Glutamatergic neuron (in vitro differentiated cells): ENCODE results near the gene NOD2. TPM values are rescaled to one million over a fixed set of nuclear protein-coding genes. Genes with fewer than 3 reads are reported as not detected.

Experiments
- DNase-seq: peaks from one replicate; pipeline ENCODE4 v3.0.0; 2022
- H3K27ac Mint-ChIP-seq: one replicate; pipeline ENCODE4 v1.8.0; 2020; ENCODE audit warnings: mild to moderate bottlenecking, mixed read lengths, inconsistent platforms; ENCODE audit not compliant: unreplicated experiment
- H3K27me3 Mint-ChIP-seq: one replicate; pipeline ENCODE4 v1.8.0; 2020; ENCODE audit warnings: mild to moderate bottlenecking, moderate library complexity, mixed read lengths, inconsistent platforms; ENCODE audit not compliant: unreplicated experiment
- H3K36me3 Mint-ChIP-seq: one replicate; pipeline ENCODE4 v1.8.0; 2020; ENCODE audit warnings: mild to moderate bottlenecking, mixed read lengths, inconsistent platforms; ENCODE audit not compliant: unreplicated experiment
- H3K4me1 Mint-ChIP-seq: one replicate; pipeline ENCODE4 v1.8.0; 2020; ENCODE audit warnings: mild to moderate bottlenecking, low read depth, mixed read lengths, inconsistent platforms; ENCODE audit not compliant: unreplicated experiment
- H3K4me3 Mint-ChIP-seq: one replicate; pipeline ENCODE4 v1.8.0; 2020; ENCODE audit warnings: mild to moderate bottlenecking, mixed read lengths, inconsistent platforms; ENCODE audit not compliant: unreplicated experiment
- H3K9me3 Mint-ChIP-seq: one replicate; pipeline ENCODE4 v1.8.0; 2020; ENCODE audit warnings: mild to moderate bottlenecking, moderate library complexity, mixed read lengths, inconsistent platforms; ENCODE audit not compliant: unreplicated experiment
- total RNA-seq: library from RNA; stranded (reverse); fragmentation: NEBNext Ultra II Directional; extraction: Animal tissue kit (Norgen Biotek cat#: 25700); gene quantifications from one replicate; pipeline ENCODE4 v1.2.1, GENCODE V29; 2021; ENCODE audit not compliant: unreplicated experiment
- TF ChIP-seq, protein P1 (sequence below): fragments of 200-600 bp; sonication (generic); IDR thresholded peaks from one replicate; pipeline ENCODE4 v1.5.0; 2021; ENCODE audit not compliant: partially characterized antibody, unreplicated experiment

The NOD2 gene
- total RNA-seq, 1 donor from 2014 or later = 0.34 TPM

DNA sequence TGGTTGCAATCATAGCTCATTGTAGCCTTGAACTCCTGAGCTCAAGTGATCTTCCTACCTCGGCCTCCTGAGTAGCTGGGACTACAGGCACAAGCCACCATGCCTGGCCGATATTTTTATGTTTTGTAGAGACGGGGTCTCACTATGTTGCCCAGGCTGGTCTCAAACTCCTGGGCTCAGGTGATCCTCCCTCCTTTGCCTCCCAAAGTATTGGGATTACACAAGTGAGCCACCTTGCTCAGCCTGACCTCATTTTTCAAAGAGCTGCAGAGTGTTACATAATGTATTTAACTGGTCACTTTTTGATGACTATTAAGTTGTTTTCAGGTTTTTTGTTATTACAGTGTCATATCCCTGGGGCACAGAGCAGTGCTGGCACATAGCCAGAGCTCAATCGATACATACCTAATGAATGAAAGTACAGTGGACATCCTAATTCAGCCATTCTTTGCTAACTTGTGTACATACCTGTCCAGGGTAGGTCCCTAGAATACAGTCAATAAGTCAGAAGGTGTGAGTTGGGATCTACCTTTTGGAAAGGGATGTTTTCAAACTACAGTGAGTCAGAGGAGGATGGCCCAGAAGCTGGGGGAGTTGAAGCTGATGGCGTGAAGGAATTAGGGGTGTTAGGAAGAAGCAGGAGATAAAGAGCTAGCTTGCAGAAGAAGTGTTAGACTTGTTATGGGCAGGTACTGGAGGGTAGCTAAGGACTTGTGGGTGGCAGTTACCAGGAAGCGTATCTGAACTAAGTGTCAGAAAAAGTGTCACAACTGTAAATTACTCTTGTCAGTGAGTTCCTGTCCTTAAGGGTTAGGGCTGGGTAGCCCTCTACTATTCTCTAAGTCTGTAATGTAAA lies 28.4 kb downstream of the NOD2 start:
- no peaks in the 10 kb centered on the region for H3K9me3 Mint-ChIP-seq
- H3K4me1 Mint-ChIP-seq = no peaks in the 10 kb centered on the region
- peaks cover 3% of the 10 kb centered on the region for H3K27me3 Mint-ChIP-seq
- no peak overlapping the region for H3K27ac Mint-ChIP-seq
- TF ChIP-seq, protein P1, sequence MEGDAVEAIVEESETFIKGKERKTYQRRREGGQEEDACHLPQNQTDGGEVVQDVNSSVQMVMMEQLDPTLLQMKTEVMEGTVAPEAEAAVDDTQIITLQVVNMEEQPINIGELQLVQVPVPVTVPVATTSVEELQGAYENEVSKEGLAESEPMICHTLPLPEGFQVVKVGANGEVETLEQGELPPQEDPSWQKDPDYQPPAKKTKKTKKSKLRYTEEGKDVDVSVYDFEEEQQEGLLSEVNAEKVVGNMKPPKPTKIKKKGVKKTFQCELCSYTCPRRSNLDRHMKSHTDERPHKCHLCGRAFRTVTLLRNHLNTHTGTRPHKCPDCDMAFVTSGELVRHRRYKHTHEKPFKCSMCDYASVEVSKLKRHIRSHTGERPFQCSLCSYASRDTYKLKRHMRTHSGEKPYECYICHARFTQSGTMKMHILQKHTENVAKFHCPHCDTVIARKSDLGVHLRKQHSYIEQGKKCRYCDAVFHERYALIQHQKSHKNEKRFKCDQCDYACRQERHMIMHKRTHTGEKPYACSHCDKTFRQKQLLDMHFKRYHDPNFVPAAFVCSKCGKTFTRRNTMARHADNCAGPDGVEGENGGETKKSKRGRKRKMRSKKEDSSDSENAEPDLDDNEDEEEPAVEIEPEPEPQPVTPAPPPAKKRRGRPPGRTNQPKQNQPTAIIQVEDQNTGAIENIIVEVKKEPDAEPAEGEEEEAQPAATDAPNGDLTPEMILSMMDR = no peak
- DNase-seq = no peak
- peaks cover 8% of the 10 kb centered on the region for H3K36me3 Mint-ChIP-seq
- no peak overlapping the region for H3K4me3 Mint-ChIP-seq

DNA sequence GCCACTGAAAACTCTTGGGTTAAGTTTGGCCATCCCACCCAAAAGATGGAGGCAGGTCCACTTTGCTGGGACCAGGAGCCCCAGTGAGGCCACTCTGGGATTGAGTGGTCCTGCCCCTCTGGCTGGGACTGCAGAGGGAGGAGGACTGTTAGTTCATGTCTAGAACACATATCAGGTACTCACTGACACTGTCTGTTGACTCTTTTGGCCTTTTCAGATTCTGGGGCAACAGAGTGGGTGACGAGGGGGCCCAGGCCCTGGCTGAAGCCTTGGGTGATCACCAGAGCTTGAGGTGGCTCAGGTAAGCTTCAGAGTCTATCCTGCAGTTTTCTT lies 29.0 kb downstream of the NOD2 start:
- H3K27me3 Mint-ChIP-seq = peaks cover 3% of the 10 kb centered on the region
- no peak overlapping the region for H3K4me3 Mint-ChIP-seq
- no peaks in the 10 kb centered on the region for H3K4me1 Mint-ChIP-seq
- H3K27ac Mint-ChIP-seq = no peak overlapping the region
- TF ChIP-seq, protein P1 = no peak
- H3K9me3 Mint-ChIP-seq = no peaks in the 10 kb centered on the region
- peaks cover 8% of the 10 kb centered on the region for H3K36me3 Mint-ChIP-seq
- no peak for DNase-seq

DNA sequence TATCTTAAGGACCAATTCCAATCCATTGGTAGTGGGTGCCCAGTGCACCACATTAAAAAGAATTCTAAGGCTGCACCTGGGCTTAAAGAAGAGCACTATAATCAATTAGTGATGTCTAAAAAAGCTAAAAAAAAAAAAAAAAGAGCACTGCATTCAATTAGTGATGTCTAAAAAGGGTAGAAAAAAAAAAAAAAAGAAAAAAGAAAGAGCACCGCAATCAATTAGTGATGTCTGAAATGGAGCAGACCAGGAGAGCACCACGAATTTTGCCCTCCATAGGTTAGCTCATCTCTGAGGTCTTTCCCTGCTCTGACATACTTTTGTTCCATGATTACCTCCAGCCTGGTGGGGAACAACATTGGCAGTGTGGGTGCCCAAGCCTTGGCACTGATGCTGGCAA lies 29.6 kb downstream of the NOD2 start:
- Mint-ChIP-seq H3K27me3 (peaks cover 3% of the 10 kb centered on the region), H3K27ac (no peak overlapping the region), H3K9me3 (no peaks in the 10 kb centered on the region), H3K4me3 (no peak overlapping the region), H3K36me3 (peaks cover 7% of the 10 kb centered on the region), H3K4me1 (no peaks in the 10 kb centered on the region)
- no peak for DNase-seq
- TF ChIP-seq, protein P1 = no peak

DNA sequence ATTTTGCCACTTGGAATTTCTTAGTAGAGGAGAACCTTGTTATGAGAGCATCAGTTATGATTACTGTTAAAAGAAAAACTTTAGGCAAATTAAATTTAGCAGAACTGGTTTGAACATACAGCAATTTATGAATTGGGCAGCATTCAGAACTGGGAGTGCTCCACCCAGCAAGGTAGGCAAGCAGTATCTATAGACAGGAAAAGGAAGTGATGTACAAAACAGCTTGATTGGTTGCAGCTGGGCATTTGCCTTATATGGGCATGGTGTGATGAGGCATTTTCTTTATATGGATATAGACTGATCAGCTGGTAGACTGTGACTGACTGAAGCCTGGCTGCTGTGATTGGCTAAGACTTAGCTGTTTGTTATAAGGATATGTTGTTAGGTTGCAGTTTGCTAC lies 30.9 kb downstream of the NOD2 start:
- TF ChIP-seq, protein P1 = no peak
- DNase-seq = no peak
- peaks cover 11% of the 10 kb centered on the region for H3K36me3 Mint-ChIP-seq
- H3K9me3 Mint-ChIP-seq = peaks cover 3% of the 10 kb centered on the region
- H3K27me3 Mint-ChIP-seq = peaks cover 3% of the 10 kb centered on the region
- H3K4me1 Mint-ChIP-seq = no peaks in the 10 kb centered on the region
- no peak overlapping the region for H3K27ac Mint-ChIP-seq
- no peak overlapping the region for H3K4me3 Mint-ChIP-seq
